T follicular helper cell (primary cell): ENCODE results near the gene DNMT3A.

Source experiments
- DNase-seq: peaks from one replicate; pipeline ENCODE4 v3.0.0-alpha.2; 2020; ENCODE audit warnings: low read depth

Gene DNMT3A

GRCh38 chr2:25372405-25373268 lies 30.9 kb upstream of the DNMT3A start:
- no peak for DNase-seq

- DNase-seq: no peak
Measured at GRCh38 chr2:25371253-25372241, 29.8 kb upstream of the DNMT3A start.

- no peak for DNase-seq
Measured at GRCh38 chr2:25369876-25370275, 28.2 kb upstream of the DNMT3A start.

GRCh38 chr2:25369439-25369838 lies 27.7 kb upstream of the DNMT3A start:
- no peak for DNase-seq

- no peak for DNase-seq
Measured at GRCh38 chr2:25368660-25369059, 26.9 kb upstream of the DNMT3A start.

- DNase-seq: no peak
Measured at GRCh38 chr2:25367296-25367695, 25.6 kb upstream of the DNMT3A start.

- DNase-seq: no peak
Measured at GRCh38 chr2:25366629-25367028, 24.9 kb upstream of the DNMT3A start.

GRCh38 chr2:25365241-25365640 lies 23.5 kb upstream of the DNMT3A start:
- DNase-seq: no peak

GRCh38 chr2:25363733-25364132 lies 22.0 kb upstream of the DNMT3A start:
- DNase-seq: no peak

GRCh38 chr2:25362434-25363145 lies 20.9 kb upstream of the DNMT3A start:
- DNase-seq: peak; percentile 44

GRCh38 chr2:25362049-25362433 lies 20.3 kb upstream of the DNMT3A start:
- peak; percentile 87 for DNase-seq

- DNase-seq: no peak
Measured at GRCh38 chr2:25361261-25362048, 19.7 kb upstream of the DNMT3A start.

- no peak for DNase-seq
Measured at GRCh38 chr2:25358836-25359235, 17.1 kb upstream of the DNMT3A start.

- no peak for DNase-seq
Measured at GRCh38 chr2:25358249-25358815, 16.6 kb upstream of the DNMT3A start.

- no peak for DNase-seq
Measured at GRCh38 chr2:25356088-25356487, 14.4 kb upstream of the DNMT3A start.

- DNase-seq: no peak
Measured at GRCh38 chr2:25355270-25355669, 13.5 kb upstream of the DNMT3A start.

GRCh38 chr2:25354116-25354515 lies 12.4 kb upstream of the DNMT3A start:
- DNase-seq: no peak

- no peak for DNase-seq
Measured at GRCh38 chr2:25349397-25349796, 7.7 kb upstream of the DNMT3A start.

- no peak for DNase-seq
Measured at GRCh38 chr2:25347846-25348245, 6.1 kb upstream of the DNMT3A start.

- no peak for DNase-seq
Measured at GRCh38 chr2:25347205-25347815, 5.6 kb upstream of the DNMT3A start.
